Measurements from ENCODE around the gene CDH4.

GRCh38 chr20:61531553-61532345, 279.7 kb downstream of the CDH4 start:
- TF ChIP-seq POLR2AphosphoS5 (IDR thresholded peaks at IDR 0.05) (no peak), POLR2A (IDR thresholded peaks at IDR 0.05) (no peak)
